Rectal smooth muscle tissue (tissue), 1 donor: ENCODE data around the gene IL15RA.
"Not testable (repeated sequence)": the region's sequence is repeated elsewhere in the genome, so short reads cannot be mapped to it uniquely, and the experiment has no call there.

Experiments
- H3K27ac ChIP-seq: one replicate; pipeline ENCODE4 v1.7.0; 2013; ENCODE audit warnings: low read depth, low read length, inconsistent platforms
- H3K27me3 ChIP-seq: one replicate; pipeline ENCODE4 v1.7.0; 2013; ENCODE audit warnings: low read length; ENCODE audit not compliant: control insufficient read depth, insufficient read depth
- H3K36me3 ChIP-seq: one replicate; pipeline ENCODE4 v1.7.0; 2013; ENCODE audit warnings: low read length; ENCODE audit not compliant: control insufficient read depth, insufficient read depth
- H3K4me1 ChIP-seq: one replicate; pipeline ENCODE4 v1.7.0; 2013; ENCODE audit warnings: low read length; ENCODE audit not compliant: control insufficient read depth, insufficient read depth
- H3K4me3 ChIP-seq: one replicate; pipeline ENCODE4 v1.7.0; 2013; ENCODE audit warnings: low read length
- H3K9ac ChIP-seq: one replicate; pipeline ENCODE4 v1.7.0; 2013; ENCODE audit warnings: low read length

The IL15RA gene

GRCh38 chr10:5924889-5925288, 52.5 kb downstream of the IL15RA start:
- Histone ChIP-seq H3K36me3 (peaks cover 49% of the 10 kb centered on the region), H3K9ac (no peak overlapping the region), H3K4me1 (no peaks in the 10 kb centered on the region), H3K4me3 (no peak overlapping the region), H3K27me3 (no peaks in the 10 kb centered on the region), H3K27ac (no peak overlapping the region)

GRCh38 chr10:5921746-5922145, 55.6 kb downstream of the IL15RA start:
- Histone ChIP-seq H3K4me3 (no peak overlapping the region), H3K27me3 (no peaks in the 10 kb centered on the region), H3K27ac (no peak overlapping the region), H3K9ac (no peak overlapping the region), H3K36me3 (peaks cover 53% of the 10 kb centered on the region), H3K4me1 (no peaks in the 10 kb centered on the region)

DNA sequence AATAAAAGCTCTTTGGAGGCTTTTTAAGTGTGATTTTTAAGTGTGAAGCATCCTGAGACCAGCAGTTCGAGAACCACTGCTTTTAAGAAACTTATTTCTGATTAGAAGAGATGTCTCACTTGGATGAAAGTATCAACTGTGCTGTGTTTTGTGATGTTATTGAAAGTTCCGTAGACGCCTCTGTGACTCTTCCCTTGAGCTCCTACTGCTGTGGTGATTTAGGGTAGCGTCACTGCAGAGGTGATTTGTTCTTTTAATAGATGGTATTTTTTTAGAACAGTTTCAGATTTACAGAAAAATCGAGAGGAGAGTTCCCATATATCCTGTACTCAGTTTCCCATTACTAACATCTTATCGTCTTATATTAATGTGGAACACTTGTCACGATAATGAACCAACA, 57.8 kb downstream of the IL15RA start:
- H3K27me3 ChIP-seq, result no peaks in the 10 kb centered on the region
- H3K27ac ChIP-seq, result no peak overlapping the region
- H3K4me3 ChIP-seq, result no peak overlapping the region
- no peak overlapping the region for H3K9ac ChIP-seq
- peaks cover 62% of the 10 kb centered on the region for H3K36me3 ChIP-seq
- H3K4me1 ChIP-seq, result no peaks in the 10 kb centered on the region

DNA sequence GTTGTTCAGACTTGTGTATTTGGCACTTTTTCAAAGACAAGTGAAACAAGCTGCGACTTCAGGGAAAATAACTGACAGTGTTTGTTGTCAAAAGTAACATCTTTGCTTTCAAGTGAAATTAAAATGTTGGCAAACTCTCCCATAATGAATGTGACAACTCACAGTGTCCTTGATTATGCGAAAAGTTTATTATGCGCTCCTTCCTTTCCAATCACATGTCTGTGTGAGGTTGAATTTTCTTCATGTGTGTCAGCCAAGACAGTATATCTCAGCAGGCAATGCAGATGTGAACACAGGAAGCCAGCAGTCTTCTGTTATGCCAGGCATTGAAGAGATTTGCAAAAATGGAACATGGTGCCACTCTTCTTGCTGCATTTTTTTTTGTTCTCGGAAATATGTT, 58.6 kb downstream of the IL15RA start:
- H3K36me3 ChIP-seq, result peaks cover 63% of the 10 kb centered on the region
- H3K27ac ChIP-seq, result no peak overlapping the region
- H3K4me1 ChIP-seq, result no peaks in the 10 kb centered on the region
- H3K4me3 ChIP-seq, result no peak overlapping the region
- no peak overlapping the region for H3K9ac ChIP-seq
- no peaks in the 10 kb centered on the region for H3K27me3 ChIP-seq

GRCh38 chr10:5917305-5917704, 60.0 kb downstream of the IL15RA start:
- Histone ChIP-seq H3K27me3 (no peaks in the 10 kb centered on the region), H3K4me1 (no peaks in the 10 kb centered on the region), H3K4me3 (no peak overlapping the region), H3K36me3 (peaks cover 53% of the 10 kb centered on the region), H3K27ac (no peak overlapping the region), H3K9ac (no peak overlapping the region)

DNA sequence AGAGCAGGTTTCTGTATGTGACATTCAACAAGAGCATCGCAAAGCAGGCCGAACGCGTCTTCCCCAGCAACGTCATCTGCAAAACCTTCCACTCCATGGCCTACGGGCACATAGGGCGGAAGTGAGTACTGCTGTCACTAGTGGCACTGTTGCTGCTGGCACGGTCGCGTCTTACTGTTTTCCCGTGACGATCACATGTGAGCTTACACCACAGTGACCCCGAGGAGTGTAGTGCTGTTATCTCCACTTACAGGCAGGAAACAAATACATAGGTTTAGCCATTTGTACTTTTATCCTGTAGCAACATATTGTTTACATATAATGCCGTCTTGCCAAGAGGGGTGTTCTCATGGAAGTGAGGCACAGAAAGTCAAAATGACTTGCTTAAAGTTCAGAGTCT, 61.9 kb downstream of the IL15RA start:
- Histone ChIP-seq H3K27ac (no peak overlapping the region), H3K9ac (no peak overlapping the region), H3K27me3 (no peaks in the 10 kb centered on the region), H3K4me1 (no peaks in the 10 kb centered on the region), H3K4me3 (no peak overlapping the region), H3K36me3 (peaks cover 54% of the 10 kb centered on the region)

DNA sequence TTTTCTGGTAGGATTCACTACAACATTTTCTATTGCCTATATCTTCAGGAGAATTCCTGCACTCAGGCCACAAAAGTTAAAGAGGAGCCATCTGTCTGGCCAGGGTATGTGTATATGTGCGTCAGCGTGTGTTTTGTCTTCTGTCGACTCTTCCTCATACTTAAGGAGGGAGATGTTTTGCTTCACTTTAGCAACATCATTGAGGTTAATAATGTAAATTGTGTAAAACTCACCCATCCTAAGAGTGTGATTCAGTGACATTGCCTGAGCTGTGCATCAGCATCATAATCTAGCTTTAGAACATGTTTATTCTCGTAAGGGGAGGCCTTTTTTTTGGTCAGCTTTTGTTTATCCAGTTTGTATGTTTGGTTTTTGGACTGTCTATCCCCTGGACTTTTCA, 63.6 kb downstream of the IL15RA start:
- Histone ChIP-seq H3K4me1 (no peaks in the 10 kb centered on the region), H3K36me3 (peaks cover 67% of the 10 kb centered on the region), H3K4me3 (no peak overlapping the region), H3K27ac (no peak overlapping the region), H3K9ac (no peak overlapping the region), H3K27me3 (no peaks in the 10 kb centered on the region)

GRCh38 chr10:5911670-5912069, 65.7 kb downstream of the IL15RA start:
- Histone ChIP-seq H3K4me1 (no peaks in the 10 kb centered on the region), H3K36me3 (peaks cover 54% of the 10 kb centered on the region), H3K27me3 (no peaks in the 10 kb centered on the region)

GRCh38 chr10:5910323-5911100, 66.8 kb downstream of the IL15RA start:
- Histone ChIP-seq H3K4me1 (no peaks in the 10 kb centered on the region), H3K9ac (no peak overlapping the region), H3K36me3 (peaks cover 54% of the 10 kb centered on the region), H3K4me3 (no peak overlapping the region), H3K27ac (no peak overlapping the region), H3K27me3 (no peaks in the 10 kb centered on the region)

More at GRCh38 chr10:5911670-5912069, 65.7 kb downstream of the IL15RA start:
- H3K4me3 ChIP-seq, result no peak overlapping the region
- H3K27ac ChIP-seq, result no peak overlapping the region
- no peak overlapping the region for H3K9ac ChIP-seq

DNA sequence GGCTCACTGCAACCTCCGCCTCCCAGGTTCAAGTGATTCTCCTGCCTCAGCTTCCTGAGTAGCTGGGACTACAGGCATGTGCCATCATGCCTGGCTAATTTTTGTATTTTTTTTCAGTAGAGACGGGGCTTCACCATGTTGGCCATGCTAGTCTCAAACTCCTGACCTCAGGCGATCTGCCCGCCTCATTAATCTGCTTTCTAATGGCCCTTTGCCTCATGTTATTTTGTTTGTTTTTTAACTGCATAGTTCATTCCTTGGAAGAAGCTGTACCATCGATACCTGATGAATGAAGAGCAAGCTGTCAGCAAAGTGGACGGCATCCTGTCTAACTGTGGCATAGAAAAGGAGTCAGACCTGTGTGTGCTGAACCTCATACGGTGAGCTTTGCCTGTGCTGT, 68.7 kb downstream of the IL15RA start:
- H3K36me3 ChIP-seq, result peaks cover 36% of the 10 kb centered on the region

DNA sequence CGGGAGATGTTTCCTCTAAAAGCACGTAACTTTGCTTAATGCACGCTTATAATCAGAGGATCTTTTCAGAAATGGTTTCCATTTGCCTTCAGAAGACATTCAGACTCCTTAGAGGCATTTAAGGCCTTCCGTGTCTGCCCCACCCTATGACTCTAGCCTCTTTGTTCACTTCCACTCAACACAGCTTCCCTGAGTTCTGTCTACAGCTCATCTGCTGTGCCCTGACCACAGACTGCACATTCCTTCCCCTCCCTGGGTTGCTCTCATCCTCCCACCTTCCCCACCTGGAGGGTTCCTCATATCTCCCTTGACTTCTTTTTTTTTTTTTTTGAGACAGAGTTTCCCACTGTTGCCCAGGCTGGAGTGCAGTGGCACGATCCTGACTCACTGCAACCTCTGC, 70.7 kb downstream of the IL15RA start:
- Histone ChIP-seq H3K4me1 (no peaks in the 10 kb centered on the region), H3K27ac (no peak overlapping the region), H3K36me3 (peaks cover 33% of the 10 kb centered on the region), H3K27me3 (no peaks in the 10 kb centered on the region), H3K4me3 (no peak overlapping the region), H3K9ac (no peak overlapping the region)

More for the DNA sequence above, 68.7 kb downstream of the IL15RA start:
- H3K27me3 ChIP-seq, H3K4me1 ChIP-seq, H3K4me3 ChIP-seq, H3K27ac ChIP-seq, H3K9ac ChIP-seq: not testable (repeated sequence)

DNA sequence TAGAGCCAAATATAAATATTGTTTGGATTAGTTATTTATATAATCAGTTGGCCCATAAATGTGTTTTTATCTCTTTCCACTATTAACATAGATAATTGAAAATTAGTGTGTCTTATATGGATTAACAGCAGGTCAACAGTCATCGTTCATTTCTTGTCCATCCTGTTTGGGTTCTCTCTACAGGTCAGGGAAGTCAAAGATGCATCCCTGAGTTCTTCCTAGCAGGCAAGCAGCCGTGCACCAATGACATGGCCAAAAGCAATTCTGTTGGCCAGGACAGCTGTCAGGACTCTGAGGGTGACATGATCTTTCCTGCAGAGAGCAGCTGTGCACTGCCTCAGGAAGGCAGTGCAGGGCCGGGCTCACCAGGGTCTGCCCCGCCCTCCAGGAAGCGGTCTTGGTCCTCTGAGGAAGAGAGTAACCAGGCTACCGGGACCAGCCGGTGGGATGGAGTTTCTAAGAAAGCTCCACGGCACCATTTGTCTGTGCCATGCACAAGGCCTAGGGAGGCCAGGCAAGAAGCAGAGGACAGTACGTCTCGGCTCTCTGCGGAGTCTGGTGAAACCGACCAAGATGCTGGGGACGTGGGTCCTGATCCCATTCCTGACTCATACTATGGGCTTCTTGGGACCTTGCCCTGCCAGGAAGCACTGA, 71.4 kb downstream of the IL15RA start:
- Histone ChIP-seq H3K27me3 (no peaks in the 10 kb centered on the region), H3K4me1 (no peaks in the 10 kb centered on the region), H3K27ac (no peak overlapping the region), H3K4me3 (no peak overlapping the region), H3K36me3 (peaks cover 28% of the 10 kb centered on the region), H3K9ac (no peak overlapping the region)

- peaks cover 15% of the 10 kb centered on the region for H3K36me3 ChIP-seq
- no peak overlapping the region for H3K4me3 ChIP-seq
- no peaks in the 10 kb centered on the region for H3K27me3 ChIP-seq
- H3K9ac ChIP-seq, result no peak overlapping the region
- no peak overlapping the region for H3K27ac ChIP-seq
- H3K4me1 ChIP-seq, result no peaks in the 10 kb centered on the region
Measured at GRCh38 chr10:5904227-5904626, 73.1 kb downstream of the IL15RA start.
